ENCODE results near the gene MELTF. TPM values are rescaled to one million over a fixed set of nuclear protein-coding genes. Genes with fewer than 3 reads are reported as not detected.

MELTF gene
- polyA plus RNA-seq, 3 donors: 0.34 to 2.8 (median 0.36) TPM

DNA sequence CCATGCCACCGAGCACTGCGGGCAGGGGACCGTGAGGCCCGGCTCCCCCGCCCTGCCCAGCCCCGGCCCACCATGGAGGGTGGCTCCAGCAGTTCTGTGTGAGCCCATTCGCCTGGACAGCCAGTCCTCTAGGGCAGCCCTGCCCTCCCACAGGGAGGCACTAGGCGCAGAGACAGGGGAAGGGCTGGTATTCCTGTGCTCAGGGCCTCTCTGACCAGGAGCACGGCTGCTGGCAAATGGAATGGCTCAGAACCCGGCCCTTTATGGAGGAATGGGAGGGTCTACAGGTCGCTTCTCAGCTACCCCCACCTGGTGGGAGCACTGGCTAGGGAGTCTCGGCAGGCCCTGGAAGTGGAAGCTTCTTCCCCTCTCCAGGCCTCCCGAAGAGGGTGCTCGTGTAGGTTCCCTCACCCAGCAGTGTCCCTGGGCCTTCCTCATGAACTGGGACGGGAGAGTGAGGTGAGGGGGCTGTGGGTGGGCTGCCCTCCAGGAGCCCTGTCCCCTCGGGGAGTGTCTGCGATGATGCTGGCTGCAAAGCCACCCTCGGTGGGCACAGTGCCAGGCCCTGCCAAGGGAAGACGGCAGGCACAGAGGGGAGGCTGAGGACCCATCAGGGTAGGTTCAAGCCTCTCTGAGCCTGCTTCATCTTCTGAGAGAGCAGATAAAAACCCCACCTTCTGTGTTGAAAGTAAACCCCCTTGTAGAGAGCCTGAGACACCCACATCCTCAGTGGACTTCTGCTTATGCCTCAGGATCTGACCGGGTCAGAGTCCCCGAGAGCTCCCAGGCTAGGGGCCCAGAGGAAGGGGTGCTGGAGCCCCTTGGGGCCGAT, 1.5 kb downstream of the MELTF start:
- intact Hi-C loops (cut with micrococcal nuclease): loop anchor here in 1 of 2 donors (1.0 kb wide), 1 partner anchor 26 kb away; no protein-coding TSS in a partner anchor
- peak overlapping the region; percentile 84 to 87 for H3K4me3 Mint-ChIP-seq
- Histone ChIP-seq H3K27ac (ENCODE audit: low read depth in 1 of 2, low read length in 2 of 2) (no peak overlapping the region), H3K27me3 (ENCODE audit: control insufficient read depth in 2 of 2, insufficient read depth in 2 of 2, low read length in 2 of 2) (peaks cover 0 to 12% of the 10 kb centered on the region in 2 donors), H3K4me1 (ENCODE audit: control insufficient read depth in 1 of 2, insufficient read depth in 2 of 2, low read length in 2 of 2) (peaks cover 42 to 54% of the 10 kb centered on the region in 2 donors), H3K4me3 (replicated peaks in 1 of 3; ENCODE audit: low read depth in 2 of 3, low read length in 3 of 3) (peak overlapping the region; percentile 40 to 78 (median 45)), H3K4me2 (replicated peaks; ENCODE audit: extremely low read depth, low read length, poor library complexity, severe bottlenecking) (peak overlapping the region; percentile 82), H2AFZ (ENCODE audit: insufficient read depth, low read depth, low read length, poor library complexity, severe bottlenecking) (peak overlapping the region; percentile 71), H3K9me3 (replicated peaks in 1 of 2; ENCODE audit: control insufficient read depth in 1 of 2, insufficient read depth in 1 of 2, low read length in 2 of 2) (no peaks in the 10 kb centered on the region), H3K79me2 (ENCODE audit: insufficient read depth, low read length) (no peaks in the 10 kb centered on the region), H3K9ac (ENCODE audit: insufficient read depth, low read length, poor library complexity, severe bottlenecking) (peak overlapping the region; percentile 62), H3K36me3 (replicated peaks in 1 of 2; ENCODE audit: control insufficient read depth in 1 of 2, insufficient read depth in 2 of 2, low read length in 2 of 2) (no peaks in the 10 kb centered on the region), H4K20me1 (ENCODE audit: insufficient read depth, low read length) (no peaks in the 10 kb centered on the region)
- peaks cover 0 to 4% of the 10 kb centered on the region in 2 donors for H3K36me3 Mint-ChIP-seq
- TF ChIP-seq, protein P1, sequence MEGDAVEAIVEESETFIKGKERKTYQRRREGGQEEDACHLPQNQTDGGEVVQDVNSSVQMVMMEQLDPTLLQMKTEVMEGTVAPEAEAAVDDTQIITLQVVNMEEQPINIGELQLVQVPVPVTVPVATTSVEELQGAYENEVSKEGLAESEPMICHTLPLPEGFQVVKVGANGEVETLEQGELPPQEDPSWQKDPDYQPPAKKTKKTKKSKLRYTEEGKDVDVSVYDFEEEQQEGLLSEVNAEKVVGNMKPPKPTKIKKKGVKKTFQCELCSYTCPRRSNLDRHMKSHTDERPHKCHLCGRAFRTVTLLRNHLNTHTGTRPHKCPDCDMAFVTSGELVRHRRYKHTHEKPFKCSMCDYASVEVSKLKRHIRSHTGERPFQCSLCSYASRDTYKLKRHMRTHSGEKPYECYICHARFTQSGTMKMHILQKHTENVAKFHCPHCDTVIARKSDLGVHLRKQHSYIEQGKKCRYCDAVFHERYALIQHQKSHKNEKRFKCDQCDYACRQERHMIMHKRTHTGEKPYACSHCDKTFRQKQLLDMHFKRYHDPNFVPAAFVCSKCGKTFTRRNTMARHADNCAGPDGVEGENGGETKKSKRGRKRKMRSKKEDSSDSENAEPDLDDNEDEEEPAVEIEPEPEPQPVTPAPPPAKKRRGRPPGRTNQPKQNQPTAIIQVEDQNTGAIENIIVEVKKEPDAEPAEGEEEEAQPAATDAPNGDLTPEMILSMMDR (IDR thresholded peaks at IDR 0.05): no peak
- WGBS (ENCODE audit: insufficient coverage): 70% methylated on average over 18 of the region's 22 CpGs
- peaks cover 39% of the 10 kb centered on the region for H3K4me1 Mint-ChIP-seq
- H3K9me3 Mint-ChIP-seq: peaks cover 0 to 7% (median 0%) of the 10 kb centered on the region in 7 donors
- DNase-seq: peak in 1 of 3 donors; percentile 24
- peaks cover 19 to 46% (median 34%) of the 10 kb centered on the region in 3 donors for H3K27me3 Mint-ChIP-seq (ENCODE audit: low read depth in 3 of 3)
- peak overlapping the region in 5 of 7 donors; percentile 6 to 78 (median 42) for H3K27ac Mint-ChIP-seq

DNA sequence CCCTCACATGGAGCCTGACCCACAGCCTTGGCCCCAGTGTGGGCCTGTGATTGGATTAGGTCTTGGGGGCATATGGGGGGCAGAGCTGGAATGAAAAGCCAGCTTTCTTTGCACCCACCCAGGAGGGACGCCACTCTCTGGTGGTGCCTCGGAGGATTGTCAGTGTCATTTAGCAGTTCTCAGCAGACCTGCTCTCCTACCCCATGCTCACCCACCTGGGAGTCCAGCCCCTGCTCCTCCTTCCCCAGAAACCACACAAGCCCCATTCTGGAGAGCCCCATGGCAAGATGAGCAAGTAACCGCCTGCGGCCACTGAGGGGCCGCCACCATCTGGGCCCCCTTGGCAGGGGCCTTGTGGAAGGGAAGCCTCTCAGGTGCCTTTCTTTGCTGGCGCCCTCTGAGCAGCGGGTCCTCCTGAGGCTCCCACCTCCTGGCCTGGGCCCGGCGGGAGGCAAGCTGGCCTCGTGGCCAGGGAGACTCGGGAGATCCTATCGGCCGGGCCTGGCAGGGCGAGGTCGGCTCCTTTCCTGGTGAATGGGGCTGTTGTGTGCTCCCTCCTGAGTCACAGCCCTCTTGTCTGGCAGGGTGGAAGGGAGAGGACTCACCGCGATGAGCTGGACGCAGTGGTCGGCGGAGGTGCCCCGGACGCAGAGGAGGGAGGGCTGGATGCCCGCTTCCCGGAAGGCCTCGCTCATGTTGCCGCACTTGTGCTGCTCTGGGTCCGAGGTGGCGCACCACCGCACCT, 2.3 kb downstream of the MELTF start:
- H3K27me3 ChIP-seq (ENCODE audit: control insufficient read depth in 2 of 2, insufficient read depth in 2 of 2, low read length in 2 of 2): peaks cover 0 to 14% of the 10 kb centered on the region in 2 donors
- no peak overlapping the region for H3K9ac ChIP-seq (ENCODE audit: insufficient read depth, low read length, poor library complexity, severe bottlenecking)
- TF ChIP-seq, protein P1 (IDR thresholded peaks at IDR 0.05): no peak
- peak in 1 of 3 donors; percentile 3 for DNase-seq
- Mint-ChIP-seq H3K4me3 (no peak overlapping the region), H3K36me3 (peaks cover 0 to 4% of the 10 kb centered on the region in 2 donors), H3K9me3 (peaks cover 0 to 6% (median 0%) of the 10 kb centered on the region in 7 donors), H3K27me3 (ENCODE audit: low read depth in 3 of 3) (peaks cover 25 to 53% (median 38%) of the 10 kb centered on the region in 3 donors), H3K4me1 (peaks cover 44% of the 10 kb centered on the region), H3K27ac (no peak overlapping the region)
- WGBS (ENCODE audit: insufficient coverage): 97% methylated on average over 25 of the region's 29 CpGs
- no peaks in the 10 kb centered on the region for H3K36me3 ChIP-seq (replicated peaks in 1 of 2; ENCODE audit: control insufficient read depth in 1 of 2, insufficient read depth in 2 of 2, low read length in 2 of 2)
- no peaks in the 10 kb centered on the region for H3K9me3 ChIP-seq (replicated peaks in 1 of 2; ENCODE audit: control insufficient read depth in 1 of 2, insufficient read depth in 1 of 2, low read length in 2 of 2)
- no peaks in the 10 kb centered on the region for H3K79me2 ChIP-seq (ENCODE audit: insufficient read depth, low read length)
- no peak overlapping the region for H3K4me3 ChIP-seq (replicated peaks in 1 of 3; ENCODE audit: low read depth in 2 of 3, low read length in 3 of 3)
- no peak overlapping the region for H2AFZ ChIP-seq (ENCODE audit: insufficient read depth, low read depth, low read length, poor library complexity, severe bottlenecking)
- peaks cover 47 to 60% of the 10 kb centered on the region in 2 donors for H3K4me1 ChIP-seq (ENCODE audit: control insufficient read depth in 1 of 2, insufficient read depth in 2 of 2, low read length in 2 of 2)
- no peak overlapping the region for H3K4me2 ChIP-seq (replicated peaks; ENCODE audit: extremely low read depth, low read length, poor library complexity, severe bottlenecking)
- intact Hi-C loops (cut with micrococcal nuclease): no loop called here
- no peaks in the 10 kb centered on the region for H4K20me1 ChIP-seq (ENCODE audit: insufficient read depth, low read length)
- H3K27ac ChIP-seq (ENCODE audit: low read depth in 1 of 2, low read length in 2 of 2): no peak overlapping the region

Measured in CD14-positive monocyte (primary cell).